Activated naive CD8-positive, alpha-beta T cell treated with anti-CD3 and anti-CD28 coated beads, Interleukin-2, amount 10 ng/mL, durations not matched to agents 7 days and 5 days (primary cell): ENCODE results near the gene PCSK5. TPM values are rescaled to one million over a fixed set of nuclear protein-coding genes. Genes with fewer than 3 reads are reported as not detected.

Experiments
- ATAC-seq: fragments of 150-1000 bp; cut with Tn5 transposase; one replicate; pipeline ENCODE4 v1.10.0; 2021; ENCODE audit warnings: low read depth, moderate library complexity
- POLR2A ChIA-PET: fragments of 350-600 bp; sonication (Branson Sonifier 250); formaldehyde crosslinking; loops from one replicate; lab custom pipeline; 2021; ENCODE audit warnings: antibody characterized with exemption; lab: Charles Lee
- DNase-seq: peaks from one replicate; pipeline ENCODE4 v3.0.0; 2021
- H3K27ac Mint-ChIP-seq: one replicate; pipeline ENCODE4 v1.8.0; 2022; ENCODE audit warnings: mild to moderate bottlenecking, mixed read lengths
- H3K27me3 Mint-ChIP-seq: one replicate; pipeline ENCODE4 v1.8.0; 2022; ENCODE audit warnings: mild to moderate bottlenecking, moderate library complexity, mixed read lengths
- H3K36me3 Mint-ChIP-seq: one replicate; pipeline ENCODE4 v1.8.0; 2021; ENCODE audit warnings: mild to moderate bottlenecking, mixed read lengths
- H3K4me1 Mint-ChIP-seq: one replicate; pipeline ENCODE4 v1.8.0; 2021; ENCODE audit warnings: mixed read lengths
- H3K4me3 Mint-ChIP-seq: one replicate; pipeline ENCODE4 v1.8.0; 2022; ENCODE audit warnings: mild to moderate bottlenecking, moderate library complexity, mixed read lengths
- H3K9me3 Mint-ChIP-seq: one replicate; pipeline ENCODE4 v1.8.0; 2021; ENCODE audit warnings: mixed read lengths
- total RNA-seq, 2 experiments: library from RNA; stranded (reverse); gene quantifications; one replicate each; pipeline ENCODE4 v1.2.3, GENCODE V29; 2021

PCSK5 gene
- total RNA-seq, 2 experiments from 2014 or later, result 6.0 to 7.1 TPM

DNA sequence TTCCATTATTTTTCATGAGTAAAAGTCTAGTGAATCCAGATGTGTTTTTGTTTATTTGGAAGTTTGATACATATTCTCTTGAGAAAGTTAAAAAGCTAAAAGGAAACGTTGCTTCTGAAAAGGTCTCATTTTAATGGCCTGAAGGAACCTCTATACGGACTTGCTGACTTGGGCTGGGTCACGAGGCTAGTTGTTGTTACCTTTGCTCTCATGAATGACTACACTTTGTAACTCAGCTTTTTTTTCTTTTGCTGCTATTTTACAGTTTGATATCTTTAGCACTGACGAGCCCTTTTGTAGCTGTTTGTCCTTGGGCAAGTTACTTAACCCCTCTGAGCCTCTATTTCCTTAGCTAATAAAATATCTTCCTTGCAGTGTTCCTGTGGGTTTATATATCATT, 211.5 kb downstream of the PCSK5 start:
- Mint-ChIP-seq H3K4me1 (peaks cover 8% of the 10 kb centered on the region), H3K9me3 (no peaks in the 10 kb centered on the region), H3K36me3 (peaks cover 16% of the 10 kb centered on the region), H3K4me3 (no peak overlapping the region), H3K27me3 (no peaks in the 10 kb centered on the region), H3K27ac (no peak overlapping the region)
- ATAC-seq (no peak), DNase-seq (no peak)
- POLR2A ChIA-PET, result no interaction called here

DNA sequence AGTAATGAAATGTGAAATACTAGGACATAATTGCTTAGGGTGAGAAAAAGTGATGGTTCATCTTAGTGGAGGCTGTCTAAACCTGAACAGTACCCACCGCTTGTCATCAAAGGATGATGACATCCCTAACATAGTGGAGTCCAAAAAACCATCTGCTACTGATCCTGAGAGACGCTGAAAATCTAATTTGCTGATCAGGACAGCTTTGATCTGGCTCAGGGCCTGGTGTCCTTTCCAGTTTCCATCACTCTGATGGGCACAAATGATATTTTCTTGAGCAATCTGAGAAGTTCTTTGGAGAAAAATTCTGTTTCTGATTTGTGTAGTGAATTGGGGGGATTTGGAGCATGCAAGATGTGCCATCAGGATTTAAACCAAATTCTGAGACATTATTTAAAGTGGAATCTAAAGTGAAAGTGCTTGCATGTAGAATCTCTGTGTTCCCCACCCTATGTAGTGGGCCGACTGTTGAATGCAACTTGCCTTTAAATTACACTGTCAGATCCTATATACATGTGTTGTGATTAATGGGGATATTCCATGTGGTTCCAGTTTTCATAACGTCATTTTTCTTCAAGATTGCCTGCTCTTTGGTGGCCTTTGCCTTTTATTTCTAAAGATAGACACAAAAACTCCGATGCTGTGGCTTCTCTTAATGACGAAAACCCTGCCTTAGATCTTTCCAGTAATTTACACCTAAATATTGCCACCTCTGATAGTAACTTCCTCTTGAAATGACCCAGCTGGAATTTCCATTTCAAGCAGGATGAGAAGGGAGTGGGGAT, 213.2 kb downstream of the PCSK5 start:
- ATAC-seq, result no peak
- Mint-ChIP-seq H3K27me3 (no peaks in the 10 kb centered on the region), H3K4me1 (peaks cover 8% of the 10 kb centered on the region), H3K36me3 (peaks cover 17% of the 10 kb centered on the region), H3K27ac (no peak overlapping the region), H3K9me3 (no peaks in the 10 kb centered on the region), H3K4me3 (no peak overlapping the region)
- POLR2A ChIA-PET, result no interaction called here
- DNase-seq, result no peak

DNA sequence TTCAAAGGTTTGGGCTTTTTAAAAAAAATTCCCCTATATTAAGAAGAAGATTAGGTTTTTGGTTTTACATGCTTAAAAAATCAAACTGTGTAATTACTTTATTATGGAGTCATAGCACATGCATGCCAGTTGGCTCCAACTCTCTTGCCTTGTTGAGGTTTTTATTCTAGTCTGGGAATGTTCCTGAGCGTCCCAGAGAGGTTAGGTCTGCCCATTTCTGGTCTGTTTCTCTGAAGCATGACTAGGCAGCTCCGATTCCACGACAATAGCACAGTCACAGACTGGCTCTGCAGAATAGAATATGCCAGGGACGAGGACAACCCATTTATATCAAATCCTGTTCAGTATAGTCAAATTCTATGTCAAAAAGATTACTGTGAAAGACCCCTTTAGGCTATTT, 217.0 kb downstream of the PCSK5 start:
- H3K4me3 Mint-ChIP-seq, result no peak overlapping the region
- H3K27ac Mint-ChIP-seq, result no peak overlapping the region
- H3K27me3 Mint-ChIP-seq, result no peaks in the 10 kb centered on the region
- POLR2A ChIA-PET, result no interaction called here
- DNase-seq (no peak), ATAC-seq (no peak)
- H3K36me3 Mint-ChIP-seq, result peaks cover 16% of the 10 kb centered on the region
- no peaks in the 10 kb centered on the region for H3K9me3 Mint-ChIP-seq
- no peaks in the 10 kb centered on the region for H3K4me1 Mint-ChIP-seq

DNA sequence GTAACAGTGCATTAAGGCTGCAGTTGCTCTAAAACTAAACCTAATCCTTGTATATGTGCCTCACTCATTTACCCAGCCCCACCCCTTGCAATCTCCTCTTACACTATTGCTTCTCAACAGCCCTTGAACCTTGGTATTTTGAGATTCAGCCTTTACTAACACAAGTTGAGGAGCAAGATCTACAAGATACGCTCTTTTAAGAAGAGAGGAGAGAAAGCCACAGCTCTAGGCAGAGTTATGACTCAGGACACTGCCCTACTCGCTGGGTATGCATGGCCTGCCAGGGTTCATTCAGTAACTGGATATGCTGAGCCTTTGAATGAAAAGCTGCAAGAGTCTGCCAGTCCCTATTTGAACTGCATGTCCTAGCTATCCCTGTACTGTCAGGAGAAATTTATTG, 219.5 kb downstream of the PCSK5 start:
- no peak for ATAC-seq
- H3K27me3 Mint-ChIP-seq, result no peaks in the 10 kb centered on the region
- H3K9me3 Mint-ChIP-seq, result no peaks in the 10 kb centered on the region
- H3K4me1 Mint-ChIP-seq, result no peaks in the 10 kb centered on the region
- no peak overlapping the region for H3K4me3 Mint-ChIP-seq
- peaks cover 8% of the 10 kb centered on the region for H3K36me3 Mint-ChIP-seq
- no peak overlapping the region for H3K27ac Mint-ChIP-seq
- POLR2A ChIA-PET, result no interaction called here
- no peak for DNase-seq

DNA sequence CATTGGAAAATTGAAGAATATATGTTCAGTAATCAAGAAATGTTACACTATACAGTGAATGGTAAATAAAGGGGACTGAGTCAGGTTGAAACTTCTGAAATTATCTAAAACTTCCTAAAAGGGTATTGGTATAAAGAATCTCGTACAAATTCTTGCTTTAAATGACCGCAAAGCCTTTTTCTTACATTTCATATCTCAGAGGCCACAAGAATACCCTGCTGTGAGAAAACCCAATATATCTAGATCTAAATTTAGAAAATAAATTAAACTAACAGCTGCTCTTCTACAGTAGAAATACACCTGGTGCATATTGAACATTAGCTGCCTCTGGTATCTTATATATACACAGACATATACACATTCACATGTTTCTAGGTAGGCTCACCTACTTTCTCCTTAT, 221.7 kb downstream of the PCSK5 start:
- Mint-ChIP-seq H3K9me3 (peaks cover 2% of the 10 kb centered on the region), H3K36me3 (peaks cover 11% of the 10 kb centered on the region), H3K4me3 (no peak overlapping the region), H3K4me1 (no peaks in the 10 kb centered on the region), H3K27me3 (no peaks in the 10 kb centered on the region), H3K27ac (no peak overlapping the region)
- ATAC-seq (no peak), DNase-seq (no peak)
- POLR2A ChIA-PET, result no interaction called here

DNA sequence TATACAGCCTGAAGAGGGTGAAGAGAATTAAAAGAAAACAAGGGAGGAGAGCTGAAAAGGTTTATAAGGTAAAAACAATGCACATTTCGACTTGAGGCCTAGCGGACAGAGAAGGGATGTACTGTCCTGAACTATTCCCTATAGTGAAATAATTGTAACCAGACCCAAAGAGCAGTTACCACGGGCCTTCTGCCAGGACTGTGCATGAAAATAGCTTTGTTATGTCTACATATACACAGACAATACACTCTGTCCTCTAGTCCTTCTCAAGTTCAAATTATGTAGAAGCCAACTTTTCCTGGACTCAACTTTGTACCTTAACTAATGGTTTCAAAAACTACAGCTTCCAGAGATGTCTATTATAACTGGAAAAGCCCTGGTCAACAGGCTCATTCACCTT, 223.7 kb downstream of the PCSK5 start:
- Mint-ChIP-seq H3K27ac (no peak overlapping the region), H3K4me3 (no peak overlapping the region), H3K36me3 (peaks cover 8% of the 10 kb centered on the region), H3K27me3 (no peaks in the 10 kb centered on the region), H3K9me3 (peaks cover 2% of the 10 kb centered on the region), H3K4me1 (no peaks in the 10 kb centered on the region)
- DNase-seq (no peak), ATAC-seq (no peak)
- POLR2A ChIA-PET, result no interaction called here

DNA sequence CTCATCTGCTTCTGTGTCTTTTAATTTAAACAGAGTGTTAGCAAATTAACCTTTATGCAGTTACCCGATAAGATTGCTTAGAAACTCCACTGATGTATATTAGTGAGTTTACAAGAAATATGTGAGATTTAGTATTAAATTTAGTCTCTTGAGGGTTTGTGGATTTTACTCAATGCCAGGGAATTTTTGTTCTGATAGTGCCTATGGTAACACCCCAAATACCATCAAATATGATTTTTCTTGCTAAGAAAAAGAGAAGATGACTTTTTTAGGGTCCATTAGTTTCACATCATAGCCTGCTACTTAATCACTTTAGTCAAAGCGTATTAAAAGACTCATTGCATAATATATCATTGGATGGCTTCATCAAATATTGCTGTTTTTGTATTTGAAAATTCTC, 224.9 kb downstream of the PCSK5 start:
- Mint-ChIP-seq H3K27me3 (no peaks in the 10 kb centered on the region), H3K4me3 (no peak overlapping the region), H3K9me3 (peaks cover 2% of the 10 kb centered on the region), H3K36me3 (peaks cover 7% of the 10 kb centered on the region), H3K4me1 (no peaks in the 10 kb centered on the region), H3K27ac (no peak overlapping the region)
- ATAC-seq (no peak), DNase-seq (no peak)
- POLR2A ChIA-PET, result no interaction called here

DNA sequence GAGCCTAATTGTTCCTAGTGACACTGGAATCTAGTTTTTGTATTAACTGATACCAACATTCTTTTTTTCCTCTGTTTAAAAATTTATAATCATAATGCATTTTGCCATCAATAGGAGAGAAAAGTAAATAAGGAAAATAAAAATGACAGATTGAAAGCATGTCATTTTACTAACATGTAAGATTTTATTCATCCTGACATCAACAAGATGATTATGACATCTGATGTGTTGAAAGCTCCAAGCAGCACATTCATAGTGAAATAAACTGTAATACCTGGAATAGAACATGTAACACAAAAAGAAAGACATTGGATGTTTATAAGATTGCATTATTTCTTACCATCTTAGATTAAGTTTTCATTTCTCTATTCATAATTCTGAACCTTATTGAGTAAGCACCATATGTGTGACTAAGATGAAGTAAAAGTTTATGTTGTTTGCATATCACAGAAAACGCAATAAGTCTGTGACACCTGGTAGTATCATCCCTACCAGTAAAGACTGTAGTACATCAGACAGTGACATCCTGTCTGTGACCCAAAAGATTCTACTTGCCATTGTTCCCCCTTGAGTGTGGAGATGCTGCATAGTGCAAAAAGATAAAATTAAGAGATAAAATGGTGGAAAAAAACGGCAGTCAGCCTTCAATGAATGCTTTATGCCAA, 225.6 kb downstream of the PCSK5 start:
- no peaks in the 10 kb centered on the region for H3K27me3 Mint-ChIP-seq
- DNase-seq (no peak), ATAC-seq (no peak)
- H3K36me3 Mint-ChIP-seq, result peaks cover 5% of the 10 kb centered on the region
- no peak overlapping the region for H3K27ac Mint-ChIP-seq
- H3K9me3 Mint-ChIP-seq, result peaks cover 2% of the 10 kb centered on the region
- H3K4me3 Mint-ChIP-seq, result no peak overlapping the region
- POLR2A ChIA-PET, result no interaction called here
- H3K4me1 Mint-ChIP-seq, result no peaks in the 10 kb centered on the region

DNA sequence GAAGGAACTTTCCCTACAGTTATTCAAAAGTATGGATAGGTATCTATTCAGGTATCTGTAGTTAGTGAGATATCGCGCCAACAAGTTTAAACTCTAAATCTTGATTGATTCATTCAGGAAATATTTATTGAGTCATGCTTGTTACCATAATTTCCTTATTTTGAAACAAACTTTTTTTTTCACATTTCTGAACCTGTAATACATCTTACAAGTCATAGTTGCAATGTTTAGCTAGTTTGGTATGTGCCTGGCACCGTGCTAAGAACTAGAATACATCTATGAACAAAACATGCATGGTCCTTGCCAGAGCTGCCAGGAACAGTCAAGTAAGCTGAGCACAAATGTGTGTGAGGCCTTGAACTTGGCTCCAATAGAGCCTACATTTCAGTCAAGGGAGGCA, 226.4 kb downstream of the PCSK5 start:
- no peak for ATAC-seq
- DNase-seq, result no peak
- Mint-ChIP-seq H3K4me1 (no peaks in the 10 kb centered on the region), H3K36me3 (peaks cover 5% of the 10 kb centered on the region), H3K9me3 (peaks cover 2% of the 10 kb centered on the region), H3K4me3 (no peak overlapping the region), H3K27ac (no peak overlapping the region), H3K27me3 (no peaks in the 10 kb centered on the region)
- POLR2A ChIA-PET, result no interaction called here

DNA sequence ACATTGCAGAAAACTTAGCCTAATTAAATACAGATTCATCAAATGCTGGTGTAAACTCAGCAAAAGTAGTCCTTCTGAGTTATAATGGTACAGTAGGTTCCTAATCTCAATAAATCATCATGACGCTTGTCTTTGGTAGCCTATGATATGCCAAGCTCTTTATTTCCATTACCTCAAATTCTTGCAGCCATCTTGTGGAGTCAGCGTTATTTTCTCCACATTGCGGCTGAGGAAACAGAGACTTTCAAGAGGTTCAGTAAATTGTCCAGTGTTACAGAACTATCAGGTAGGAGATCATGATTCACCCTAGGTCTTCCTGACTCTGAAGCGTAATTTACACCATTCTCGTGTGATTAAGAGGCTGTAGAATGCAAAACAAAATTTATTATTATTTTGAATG, 237.2 kb downstream of the PCSK5 start:
- POLR2A ChIA-PET, result no interaction called here

DNA sequence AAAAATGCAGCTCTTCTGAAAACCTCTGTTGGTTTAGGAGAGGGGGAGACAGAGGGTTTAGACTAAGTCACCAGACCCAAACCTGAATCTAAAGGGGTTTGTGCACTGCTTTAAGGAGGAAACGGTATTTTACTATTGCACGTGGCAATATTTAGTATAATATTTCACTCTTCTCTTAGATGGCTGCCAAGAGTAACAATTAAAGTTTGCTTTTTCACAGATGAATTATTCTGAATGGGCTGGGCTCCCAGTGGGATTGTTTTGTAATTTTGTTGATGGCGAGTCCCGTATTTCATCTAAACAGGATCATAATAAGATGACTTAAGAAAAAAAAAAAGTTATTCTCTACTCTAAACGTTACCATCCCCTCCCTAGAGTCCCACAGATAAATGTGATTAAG, 245.4 kb downstream of the PCSK5 start:
- POLR2A ChIA-PET, result no interaction called here

More for the DNA sequence above, 237.2 kb downstream of the PCSK5 start:
- Mint-ChIP-seq H3K9me3 (peaks cover 1% of the 10 kb centered on the region), H3K27ac (no peak overlapping the region), H3K36me3 (peaks cover 2% of the 10 kb centered on the region), H3K4me3 (no peak overlapping the region), H3K27me3 (no peaks in the 10 kb centered on the region), H3K4me1 (no peaks in the 10 kb centered on the region)
- DNase-seq (no peak), ATAC-seq (no peak)

DNA sequence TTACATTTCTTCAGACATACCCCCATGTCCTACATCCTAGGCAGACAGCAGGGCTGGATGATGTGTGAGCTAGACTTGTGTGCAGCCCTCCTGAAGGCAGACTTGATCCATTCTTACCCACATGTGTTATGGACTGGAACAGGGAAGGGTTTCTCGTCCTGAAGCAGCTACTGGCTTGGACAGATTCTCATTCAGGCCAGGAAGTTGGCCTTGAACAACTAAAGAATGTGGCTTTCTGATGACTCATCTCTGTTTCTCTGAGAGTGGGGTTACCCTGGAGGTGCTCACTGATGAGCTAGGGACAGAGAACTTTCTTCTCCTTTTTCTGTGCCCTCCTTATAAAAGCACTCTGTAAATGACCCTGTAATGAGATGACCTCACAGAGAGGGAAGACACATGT, 246.5 kb downstream of the PCSK5 start:
- ATAC-seq (no peak), DNase-seq (no peak)
- Mint-ChIP-seq H3K27me3 (no peaks in the 10 kb centered on the region), H3K36me3 (no peaks in the 10 kb centered on the region), H3K4me3 (no peak overlapping the region), H3K4me1 (peaks cover 6% of the 10 kb centered on the region), H3K9me3 (no peaks in the 10 kb centered on the region), H3K27ac (no peak overlapping the region)
- POLR2A ChIA-PET, result no interaction called here

More for the DNA sequence above, 245.4 kb downstream of the PCSK5 start:
- ATAC-seq, result no peak
- no peaks in the 10 kb centered on the region for H3K27me3 Mint-ChIP-seq
- H3K27ac Mint-ChIP-seq, result no peak overlapping the region
- peaks cover 6% of the 10 kb centered on the region for H3K4me1 Mint-ChIP-seq
- H3K36me3 Mint-ChIP-seq, result no peaks in the 10 kb centered on the region
- no peaks in the 10 kb centered on the region for H3K9me3 Mint-ChIP-seq
- DNase-seq, result no peak
- H3K4me3 Mint-ChIP-seq, result no peak overlapping the region

DNA sequence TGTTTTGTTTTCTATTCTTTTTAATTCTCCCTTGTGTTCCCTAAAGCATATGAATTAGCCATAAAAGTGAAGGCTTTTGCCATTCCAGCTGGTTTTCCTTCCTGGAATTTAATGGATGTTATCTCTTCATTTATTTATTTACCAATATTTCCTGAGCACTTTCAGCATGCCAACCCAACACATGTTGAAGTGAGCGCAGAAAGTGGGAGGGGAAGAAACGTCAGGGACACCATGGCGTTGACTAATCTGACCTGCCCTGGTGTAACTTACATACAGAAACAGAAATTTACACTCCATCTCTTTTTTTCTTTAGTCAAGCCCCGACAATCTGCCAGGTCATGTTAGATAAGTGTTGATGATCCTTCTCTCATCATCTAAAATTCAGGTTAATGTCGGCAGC, 247.5 kb downstream of the PCSK5 start:
- Mint-ChIP-seq H3K4me3 (no peak overlapping the region), H3K27me3 (no peaks in the 10 kb centered on the region), H3K36me3 (no peaks in the 10 kb centered on the region), H3K4me1 (peaks cover 6% of the 10 kb centered on the region), H3K27ac (no peak overlapping the region), H3K9me3 (no peaks in the 10 kb centered on the region)
- ATAC-seq (no peak), DNase-seq (no peak)
- POLR2A ChIA-PET, result no interaction called here

DNA sequence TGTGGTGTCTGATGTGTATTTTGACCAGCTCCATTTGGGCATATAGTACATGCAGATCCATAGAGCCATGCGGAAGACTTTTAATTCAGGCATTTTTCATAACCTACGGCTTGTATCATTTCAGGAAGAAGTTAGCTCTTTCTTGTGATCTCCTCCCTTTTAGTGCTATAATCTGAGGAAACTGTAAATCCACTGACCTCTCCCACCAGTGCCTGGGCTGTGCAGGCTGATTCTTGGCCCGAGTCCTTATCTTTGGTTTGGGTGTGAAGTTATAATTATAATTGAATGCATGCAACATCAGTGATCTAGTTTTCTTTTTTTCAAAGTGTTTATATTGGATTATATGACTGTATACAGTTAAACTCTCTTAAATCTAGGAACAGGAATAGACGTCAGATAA, 247.9 kb downstream of the PCSK5 start:
- H3K9me3 Mint-ChIP-seq, result no peaks in the 10 kb centered on the region
- ATAC-seq (no peak), DNase-seq (no peak)
- no peaks in the 10 kb centered on the region for H3K36me3 Mint-ChIP-seq
- H3K4me1 Mint-ChIP-seq, result peaks cover 6% of the 10 kb centered on the region
- H3K4me3 Mint-ChIP-seq, result no peak overlapping the region
- H3K27me3 Mint-ChIP-seq, result no peaks in the 10 kb centered on the region
- H3K27ac Mint-ChIP-seq, result no peak overlapping the region
- POLR2A ChIA-PET, result no interaction called here
